HCT116 (cell line): ENCODE data around the gene ADORA1. TPM values are rescaled to one million over a fixed set of nuclear protein-coding genes. Genes with fewer than 3 reads are reported as not detected.

Experiments used
- ATAC-seq: fragments of 200-7000 bp; cut with Tn5 transposase; 2 replicates; pipeline ENCODE4 v1.9.1; 2020; ENCODE audit warnings: mild to moderate bottlenecking, moderate library complexity
- BruUV-seq: library from RNA; stranded (reverse); fragments of 400-500 nt; replicated peaks from 2 replicates; lab custom pipeline; 2021; lab: Mats Ljungman, UMichigan
- CTCF ChIA-PET: fragments of 300-600 bp; sonication (Branson Sonifier 250); formaldehyde crosslinking; loops from one replicate; lab custom pipeline; 2021; ENCODE audit warnings: antibody characterized with exemption; lab: Charles Lee
- POLR2A ChIA-PET: fragments of 300-600, 350-600 bp; sonication (Branson Sonifier 250); formaldehyde crosslinking; loops from one replicate; lab custom pipeline; 2021; ENCODE audit warnings: antibody characterized with exemption; lab: Charles Lee
- RAD21 ChIA-PET, 2 experiments: fragments of 300-600 bp; sonication (Branson Sonifier 250); formaldehyde crosslinking; loops; one replicate each; lab custom pipeline; 2023; ENCODE audit warnings: low total read pairs in 2 of 2; ENCODE audit not compliant: uncharacterized antibody in 2 of 2, unreplicated experiment in 2 of 2, low non-redundant PET in 1 of 2; lab: Charles Lee
- DNase-seq: peaks from one replicate; pipeline ENCODE4 v3.0.0-alpha.2; 2010; ENCODE audit warnings: low read depth, low spot score
- H2AFZ ChIP-seq: fragments of 200-600 bp; shearing (Covaris generic), sonication (generic); 2 replicates; pipeline ENCODE4 v1.6.1; 2017; ENCODE audit warnings: low read depth, mixed run types, mixed read lengths, antibody characterized with exemption, low read length; ENCODE audit not compliant: poor library complexity, severe bottlenecking
- H3K27ac ChIP-seq: 2 replicates; pipeline ENCODE4 v1.5.1; 2012; ENCODE audit warnings: low read depth, low read length
- H3K27me3 ChIP-seq: fragments of 200-600 bp; sonication (generic); 2 replicates; pipeline ENCODE4 v1.6.1; 2016; ENCODE audit warnings: mixed run types, low read length, mixed read lengths; ENCODE audit not compliant: insufficient read depth
- H3K36me3 ChIP-seq, 2 experiments: fragments of 200-500 bp in 1 of 2; fragments of 200-600 bp in 1 of 2; sonication (Bioruptor generic) in 1 of 2; sonication (generic) in 1 of 2; 2 replicates each; pipeline versions ENCODE4 v1.5.1 to v1.6.1; 2014 to 2016; ENCODE audit warnings: low read length in 2 of 2, inconsistent platforms in 1 of 2, mixed read lengths in 1 of 2, mixed run types in 1 of 2; ENCODE audit not compliant: insufficient read depth in 2 of 2, control insufficient read depth in 1 of 2
- H3K4me1 ChIP-seq, 2 experiments: fragments of 200-600 bp in 1 of 2; sonication (generic) in 1 of 2; 2 replicates each; pipeline versions ENCODE4 v1.5.1 to v1.6.1; 2012 to 2017; ENCODE audit warnings: low read length in 2 of 2, inconsistent platforms in 1 of 2, mild to moderate bottlenecking in 1 of 2, mixed read lengths in 1 of 2, mixed run types in 1 of 2, moderate library complexity in 1 of 2; ENCODE audit not compliant: insufficient read depth in 2 of 2, control insufficient read depth in 1 of 2
- H3K4me2 ChIP-seq: fragments of 200-600 bp; sonication (generic); 2 replicates; pipeline ENCODE4 v1.6.1; 2017; ENCODE audit warnings: mixed run types, low read length, mixed read lengths
- H3K4me3 ChIP-seq, 2 experiments: fragments of 200-600 bp in 1 of 2; sonication (generic) in 1 of 2; replicated peaks in 1 of 2; 2 replicates each; pipeline ENCODE4 v1.5.1; 2011 to 2016; ENCODE audit warnings: low read length in 2 of 2, control low read depth in 1 of 2, low read depth in 1 of 2, mild to moderate bottlenecking in 1 of 2, mixed read lengths in 1 of 2, mixed run types in 1 of 2
- H3K79me2 ChIP-seq: fragments of 200-600 bp; sonication (generic); 2 replicates; pipeline ENCODE4 v1.6.1; 2017; ENCODE audit warnings: mild to moderate bottlenecking, mixed run types, low read length, moderate library complexity, mixed read lengths; ENCODE audit not compliant: insufficient read depth
- H3K9ac ChIP-seq: fragments of 200-600 bp; sonication (generic); 2 replicates; pipeline ENCODE4 v1.6.1; 2016; ENCODE audit warnings: low read length, mixed read lengths
- H3K9me2 ChIP-seq: fragments of 200-600 bp; sonication (generic), shearing (Covaris generic); 2 replicates; pipeline ENCODE4 v1.6.1; 2017; ENCODE audit warnings: mixed run types, mild to moderate bottlenecking, moderate library complexity; ENCODE audit not compliant: insufficient read depth
- H3K9me3 ChIP-seq, 2 experiments: fragments of 200-500 bp in 1 of 2; fragments of 200-600 bp in 1 of 2; sonication (Bioruptor generic) in 1 of 2; sonication (generic) in 1 of 2; 2 replicates each; pipeline ENCODE4 v1.6.1; 2014 to 2017; ENCODE audit warnings: low read length in 2 of 2, mixed read lengths in 2 of 2, inconsistent platforms in 1 of 2, low read depth in 1 of 2, mild to moderate bottlenecking in 1 of 2, mixed run types in 1 of 2, moderate library complexity in 1 of 2; ENCODE audit not compliant: control insufficient read depth in 1 of 2, insufficient read depth in 1 of 2
- H4K20me1 ChIP-seq: fragments of 200-600 bp; sonication (generic), shearing (Covaris generic); 2 replicates; pipeline ENCODE4 v1.6.1; 2017; ENCODE audit warnings: mixed run types, mild to moderate bottlenecking, moderate library complexity; ENCODE audit not compliant: insufficient read depth
- ATF3 ChIP-seq: IDR thresholded peaks from 2 replicates; pipeline ENCODE4 v1.6.1; 2012
- CTCF ChIP-seq, 3 experiments: fragments of 200-600 bp in 1 of 3; sonication (generic) in 1 of 3; IDR thresholded peaks in 2 of 3; conservative IDR thresholded peaks in 1 of 3; 2 replicates each; pipeline ENCODE4 v1.5.1; 2012 to 2017; ENCODE audit warnings: low read depth in 2 of 3, low read length in 2 of 3, antibody characterized with exemption in 1 of 3, borderline replicate concordance in 1 of 3, control low read depth in 1 of 3, mild to moderate bottlenecking in 1 of 3, mixed read lengths in 1 of 3, mixed run types in 1 of 3, moderate library complexity in 1 of 3; ENCODE audit not compliant: insufficient read depth in 1 of 3
- EGR1 ChIP-seq: IDR thresholded peaks from 2 replicates; pipeline ENCODE4 v1.6.1; 2012; ENCODE audit warnings: low read depth
- ELF1 ChIP-seq: IDR thresholded peaks from 2 replicates; pipeline ENCODE4 v1.6.1; 2012; ENCODE audit warnings: low read depth, borderline replicate concordance
- EZH2 ChIP-seq: fragments of 200-600 bp; sonication (generic); IDR thresholded peaks from 2 replicates; pipeline ENCODE4 v1.6.1; 2017; ENCODE audit warnings: antibody characterized with exemption, mixed run types
- FOSL1 ChIP-seq: IDR thresholded peaks from 2 replicates; pipeline ENCODE4 v1.6.1; 2012; ENCODE audit warnings: low read depth
- JUND ChIP-seq: IDR thresholded peaks from 2 replicates; pipeline ENCODE4 v1.6.1; 2012
- POLR2A ChIP-seq: IDR thresholded peaks from 2 replicates; pipeline ENCODE4 v1.7.0; 2011; ENCODE audit warnings: borderline replicate concordance; ENCODE audit not compliant: insufficient read depth, insufficient read length; ENCODE audit errors: extremely low read depth
- RAD21 ChIP-seq: IDR thresholded peaks from 2 replicates; pipeline ENCODE4 v1.6.1; 2012; ENCODE audit warnings: low read depth, mild to moderate bottlenecking
- SIN3A ChIP-seq: IDR thresholded peaks from 2 replicates; pipeline ENCODE4 v1.6.1; 2012; ENCODE audit warnings: low read depth
- SP1 ChIP-seq: IDR thresholded peaks from 2 replicates; pipeline ENCODE4 v1.6.1; 2012; ENCODE audit warnings: low read depth
- SRF ChIP-seq: IDR thresholded peaks from 2 replicates; pipeline ENCODE4 v1.6.1; 2012; ENCODE audit warnings: low read depth
- ZBTB33 ChIP-seq: IDR thresholded peaks from 2 replicates; pipeline ENCODE4 v1.6.1; 2011; ENCODE audit warnings: mild to moderate bottlenecking, low read length, moderate library complexity; ENCODE audit not compliant: insufficient replicate concordance; ENCODE audit errors: extremely low read depth
- intact Hi-C: fragments of 100-400 bp; cut with micrococcal nuclease; formaldehyde crosslinking; loops from 2 replicates; pipeline ENCODE4 v1.10.0; 2022
- total RNA-seq: library from RNA; stranded (reverse); gene quantifications from one replicate; pipeline ENCODE4 v1.2.1, GENCODE V29; 2021; ENCODE audit not compliant: unreplicated experiment

ADORA1 gene
- total RNA-seq, 1 experiment from 2014 or later = 2.8 TPM

GRCh38 chr1:203189951-203190352, 62.4 kb downstream of the ADORA1 start (continued):
- no peak for TF ChIP-seq ZBTB33

GRCh38 chr1:203190949-203191348, 63.4 kb downstream of the ADORA1 start:
- POLR2A ChIA-PET = no interaction called here
- Histone ChIP-seq H2AFZ (no peak overlapping the region), H3K4me3 (no peak overlapping the region), H3K4me2 (no peak overlapping the region), H4K20me1 (no peaks in the 10 kb centered on the region), H3K9ac (no peak overlapping the region), H3K27me3 (no peaks in the 10 kb centered on the region), H3K27ac (no peak overlapping the region), H3K9me2 (no peaks in the 10 kb centered on the region), H3K79me2 (no peaks in the 10 kb centered on the region), H3K36me3 (no peaks in the 10 kb centered on the region), H3K4me1 (peaks cover 0 to 11% of the 10 kb centered on the region in 2 experiments; a peak in 2 of 4 replicates), H3K9me3 (no peaks in the 10 kb centered on the region)
- intact Hi-C loops = no loop called here
- BruUV-seq = no TSS peak
- TF ChIP-seq JUND (no peak), EGR1 (no peak), CTCF (IDR thresholded peaks at IDR 0.05 in 2 of 3, conservative IDR thresholded peaks at IDR 0.05 in 1 of 3; ENCODE audit: borderline replicate concordance in 1 of 3, insufficient read depth in 1 of 3, low read depth in 2 of 3, low read length in 2 of 3) (no peak), ATF3 (no peak), SP1 (no peak), POLR2A (no peak), ELF1 (no peak), FOSL1 (no peak), SIN3A (no peak), EZH2 (no peak), SRF (no peak), RAD21 (no peak)
- DNase-seq (no peak), ATAC-seq (no peak)
- CTCF ChIA-PET = interaction anchor here (1.3 kb wide), 1 partner anchor 65 kb away, joined by 3 read pairs; no protein-coding TSS in a partner anchor
- RAD21 ChIA-PET = no interaction called here
